Stimulated activated CD8-positive, alpha-beta memory T cell treated with anti-CD3 and anti-CD28 coated beads, Interleukin-15, amount 100 ng/mL, for 24 hours (primary cell): Measurements from ENCODE around the gene TMEM26.
"Not testable (repeated sequence)": the region's sequence is repeated elsewhere in the genome, so short reads cannot be mapped to it uniquely, and the experiment has no call there.

Experiments
- DNase-seq: peaks from one replicate; pipeline ENCODE4 v3.0.0-alpha.2; 2020; ENCODE audit warnings: low read depth

TMEM26 gene

DNA sequence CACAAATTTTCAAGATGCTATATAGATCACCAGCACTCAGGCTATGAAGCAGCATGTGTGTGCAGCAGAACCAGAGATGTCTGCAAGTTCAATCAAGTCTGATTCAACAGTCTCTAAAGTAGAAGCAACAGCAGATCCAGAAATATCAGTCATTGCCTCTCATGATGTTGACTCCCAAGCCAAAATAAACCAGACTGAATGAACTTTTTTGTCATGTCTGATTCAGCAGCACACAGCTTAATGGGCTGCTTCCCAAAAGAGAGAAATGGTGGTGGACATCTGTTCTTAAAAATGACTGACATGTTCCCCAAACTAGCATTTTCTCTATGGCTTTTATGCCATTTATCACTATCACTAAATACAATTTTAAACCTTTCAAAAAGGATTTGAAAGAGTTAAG, 53.8 kb downstream of the TMEM26 start:
- DNase-seq: no peak

- DNase-seq: no peak
Observed at GRCh38 chr10:61398366-61399129, 54.6 kb downstream of the TMEM26 start.

DNA sequence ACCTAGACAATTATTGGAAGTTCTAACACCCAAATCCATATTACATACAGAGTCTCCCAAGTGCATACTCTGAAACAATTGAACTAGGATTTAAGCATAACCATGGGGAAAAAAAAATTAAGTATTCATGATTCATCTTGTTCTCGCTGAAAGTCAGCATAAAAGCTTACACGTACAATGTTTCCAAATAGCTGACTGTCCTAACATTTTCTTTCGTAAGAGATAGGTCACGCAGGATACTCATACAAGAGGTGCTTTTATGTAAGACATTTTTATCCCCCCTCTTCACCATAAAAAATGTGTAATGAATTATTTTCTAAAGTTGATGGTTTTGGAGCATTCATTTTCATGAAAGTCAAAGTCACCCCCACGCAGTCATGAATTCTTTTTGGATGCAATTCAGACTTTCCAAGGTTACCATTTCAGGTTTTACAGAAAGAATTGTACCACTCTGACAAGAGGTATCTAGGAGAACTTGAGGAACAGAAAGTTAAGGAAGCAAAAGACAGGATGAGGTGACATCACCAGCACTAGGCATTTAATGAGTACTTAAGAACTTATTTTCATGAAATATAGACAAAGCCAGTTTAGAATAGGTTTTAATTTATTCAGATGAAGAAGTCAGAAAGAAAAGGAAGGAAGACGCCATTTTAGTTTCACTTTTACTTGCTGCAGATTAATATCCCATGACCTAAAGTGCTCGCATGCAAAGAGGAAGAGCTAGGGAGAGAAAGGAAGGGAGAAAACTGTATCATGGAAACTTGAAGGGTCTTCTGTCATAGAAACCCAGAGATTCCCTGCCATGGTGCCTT, 55.8 kb downstream of the TMEM26 start:
- no peak for DNase-seq

- DNase-seq: no peak
Observed at GRCh38 chr10:61391281-61391680, 61.9 kb downstream of the TMEM26 start.

DNA sequence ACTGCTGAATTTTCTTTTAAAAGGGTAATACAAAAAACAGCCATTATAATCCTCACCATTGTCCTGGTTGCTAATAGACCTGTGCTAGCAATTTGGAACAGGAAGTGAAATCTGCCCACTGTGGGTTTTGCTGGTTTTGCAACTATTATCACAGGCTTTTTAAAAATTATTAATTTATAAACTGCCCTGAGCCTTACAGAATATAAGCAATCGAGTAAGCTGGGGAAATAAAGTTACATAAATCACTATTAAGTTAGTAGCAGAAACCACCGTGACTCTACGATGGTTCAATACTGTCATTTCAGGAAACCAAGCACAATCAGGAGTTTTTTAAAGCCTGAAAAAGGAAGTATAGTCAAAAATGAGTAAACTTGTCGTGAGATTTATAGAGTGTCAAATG, 62.3 kb downstream of the TMEM26 start:
- no peak for DNase-seq

DNA sequence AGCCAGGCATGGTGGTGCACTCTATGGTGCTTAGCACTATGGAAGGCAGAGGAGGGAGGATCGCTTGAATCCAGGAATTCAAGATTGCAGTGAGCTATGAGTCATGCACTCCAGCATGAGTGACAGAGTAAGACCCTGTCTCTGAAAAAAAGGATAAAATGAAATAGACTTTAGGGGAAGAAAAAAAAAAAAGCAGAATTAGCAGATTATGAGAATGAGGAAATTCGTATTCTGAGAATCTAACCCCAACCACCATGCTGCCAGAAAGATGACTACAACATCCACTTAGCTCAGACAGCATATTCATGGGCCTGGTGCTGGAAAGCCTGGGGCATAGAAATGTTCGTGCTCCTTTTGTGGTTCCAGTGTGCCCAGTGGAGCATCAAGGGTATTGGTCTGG, 63.3 kb downstream of the TMEM26 start:
- no peak for DNase-seq

DNA sequence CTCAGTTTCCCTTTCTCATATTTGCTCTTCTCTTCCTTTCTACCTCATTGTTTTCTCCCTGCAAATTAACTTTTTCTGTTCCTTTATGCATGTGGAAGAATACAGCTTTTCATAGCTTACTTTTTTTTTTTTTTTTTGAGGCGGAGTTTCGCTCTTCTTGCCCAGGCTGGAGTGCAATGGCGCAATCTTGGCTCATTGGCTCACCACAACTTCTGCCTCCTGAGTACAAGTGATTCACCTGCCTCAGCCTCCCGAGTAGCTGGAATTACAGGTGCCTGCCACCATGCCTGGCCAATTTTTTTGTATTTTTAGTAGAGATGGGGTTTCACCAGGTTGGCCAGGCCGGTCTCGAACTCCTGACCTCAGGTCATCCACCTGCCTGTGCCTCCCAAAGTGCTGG, 64.2 kb downstream of the TMEM26 start:
- not testable (repeated sequence) for DNase-seq

DNA sequence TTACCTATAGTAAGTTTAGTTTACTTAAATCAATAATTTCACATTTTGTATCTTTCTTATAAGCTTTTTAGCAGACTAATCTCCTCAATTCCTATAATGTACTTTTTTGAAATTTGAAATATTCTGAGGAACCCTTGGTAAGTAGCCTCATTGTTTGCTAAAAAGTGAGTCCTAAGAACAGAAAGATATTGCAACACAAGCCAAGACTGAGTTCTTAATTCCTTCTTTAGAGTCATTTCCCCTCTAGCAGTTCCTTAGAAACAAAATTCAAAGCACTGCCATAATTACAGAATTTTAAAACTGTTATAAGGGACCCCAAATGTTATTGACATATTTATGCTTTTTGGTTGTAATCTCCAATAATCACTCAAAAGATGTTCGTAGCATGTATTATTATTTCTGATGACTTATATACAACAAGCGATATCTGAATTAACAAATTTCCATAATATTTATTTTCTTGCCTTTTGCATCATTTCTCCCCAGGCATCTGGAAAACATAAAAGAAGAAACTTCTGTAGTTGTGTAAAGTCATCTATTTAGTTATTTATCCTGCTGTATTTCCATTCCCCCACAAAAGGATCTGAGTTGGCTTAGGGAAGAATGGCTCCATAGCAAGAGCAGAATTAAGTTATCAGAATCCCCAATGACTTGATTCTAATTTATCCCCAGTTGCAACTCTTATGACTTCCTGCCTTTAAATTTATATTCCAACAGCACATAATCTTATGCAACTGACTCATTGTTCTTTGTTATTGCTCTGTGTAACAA, 67.8 kb downstream of the TMEM26 start:
- DNase-seq: no peak

DNA sequence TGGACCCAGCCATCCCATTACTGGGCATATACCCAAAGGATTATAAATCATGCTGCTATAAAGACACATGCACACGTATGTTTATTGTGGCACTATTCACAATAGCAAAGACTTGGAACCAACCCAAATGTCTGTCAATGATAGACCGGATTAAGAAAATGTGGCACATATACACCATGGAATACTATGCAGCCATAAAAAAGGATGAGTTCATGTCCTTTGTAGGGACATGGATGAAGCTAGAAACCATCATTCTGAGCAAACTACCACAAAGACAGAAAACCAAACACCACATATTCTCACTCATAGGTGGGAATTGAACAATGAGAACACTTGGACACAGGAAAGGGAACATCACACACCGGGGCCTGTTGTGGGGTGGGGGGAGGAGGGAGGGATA, 72.0 kb downstream of the TMEM26 start:
- not testable (repeated sequence) for DNase-seq

GRCh38 chr10:61378865-61379264, 74.3 kb downstream of the TMEM26 start:
- no peak for DNase-seq

DNA sequence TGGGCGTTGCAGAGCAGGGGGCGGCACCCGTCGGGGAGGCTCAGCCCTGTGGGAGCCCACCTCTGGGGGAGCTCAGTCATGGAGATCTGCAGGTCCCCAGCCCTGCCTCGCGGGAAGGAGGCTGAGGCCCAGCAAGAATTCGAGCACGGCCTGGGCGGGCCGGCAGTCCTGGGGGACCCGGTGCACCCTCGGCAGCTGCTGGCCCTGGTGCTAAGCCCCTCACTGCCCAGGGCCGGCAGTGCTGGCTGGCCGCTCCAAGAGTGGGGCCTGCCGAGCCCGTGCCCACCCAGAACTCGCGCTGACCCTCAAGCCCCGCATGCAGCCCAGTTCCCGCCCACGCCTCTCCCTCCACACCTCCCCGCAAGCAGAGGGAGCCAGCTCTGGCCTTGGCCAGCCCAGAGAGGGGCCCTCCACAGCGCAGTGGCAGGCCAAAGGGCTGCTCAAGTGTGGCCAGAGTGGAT, 76.2 kb downstream of the TMEM26 start:
- DNase-seq: no peak

- no peak for DNase-seq
Observed at GRCh38 chr10:61376377-61376776, 76.8 kb downstream of the TMEM26 start.

DNA sequence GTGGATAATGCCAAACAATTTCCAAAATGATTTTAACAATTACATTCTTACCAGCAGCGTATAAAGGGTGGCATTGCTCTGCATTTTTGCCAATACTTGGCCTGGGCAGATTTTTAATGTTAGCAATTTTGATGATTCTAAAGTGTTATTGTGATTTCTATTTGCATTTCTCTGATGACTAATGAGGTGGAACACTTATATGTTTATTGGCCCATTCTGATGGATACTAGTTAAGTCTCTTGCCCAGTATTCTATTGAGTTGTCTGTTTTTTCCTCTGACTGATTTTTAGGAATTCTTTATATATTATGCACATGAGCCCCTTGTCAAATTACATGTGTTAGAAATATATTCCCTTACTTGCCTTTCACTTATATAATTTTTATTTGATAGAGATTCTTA, 86.8 kb downstream of the TMEM26 start:
- DNase-seq: no peak

GRCh38 chr10:61364619-61365018, 88.6 kb downstream of the TMEM26 start:
- DNase-seq: no peak

DNA sequence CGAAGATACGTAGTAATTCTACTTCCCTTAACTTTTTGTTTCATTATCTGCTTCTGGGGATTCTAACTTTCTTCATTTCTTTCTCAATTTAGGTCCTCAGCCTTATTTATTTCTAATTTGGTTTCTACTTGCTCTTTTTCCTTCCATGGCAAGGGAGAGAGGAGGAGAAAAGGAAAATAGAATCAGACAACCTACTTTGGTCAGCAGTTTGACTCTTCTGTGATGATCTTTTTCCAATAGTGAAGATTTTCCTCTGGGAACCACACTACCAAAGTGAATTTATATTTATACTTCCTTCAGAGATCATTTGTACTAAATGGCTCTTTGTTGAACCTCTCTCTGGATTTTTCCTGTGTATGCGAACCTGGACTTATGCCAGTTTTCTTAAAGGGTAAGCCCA, 90.2 kb downstream of the TMEM26 start:
- no peak for DNase-seq

- DNase-seq: no peak
Observed at GRCh38 chr10:61359452-61359851, 93.7 kb downstream of the TMEM26 start.

DNA sequence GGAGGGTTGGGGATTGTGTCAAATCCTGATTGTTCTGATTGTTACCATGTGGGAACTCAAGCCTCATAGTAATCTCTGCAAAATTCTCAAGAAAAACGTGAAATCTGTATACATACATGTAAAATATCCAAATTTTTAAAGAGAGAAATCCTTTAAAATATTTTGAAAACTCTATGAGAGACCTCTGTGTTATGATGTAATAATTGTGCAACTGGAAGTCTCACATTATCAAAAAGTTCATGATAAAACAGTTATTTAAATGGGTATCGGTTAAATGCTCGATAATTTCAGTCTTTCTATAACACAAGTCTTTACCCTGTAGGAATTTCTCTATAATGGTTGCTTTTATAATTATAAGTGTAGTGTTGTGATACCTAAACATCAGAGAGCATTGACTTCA, 95.5 kb downstream of the TMEM26 start:
- no peak for DNase-seq
